Measurements from ENCODE around the gene SH2D2A. TPM values are rescaled to one million over a fixed set of nuclear protein-coding genes. Genes with fewer than 3 reads are reported as not detected.
A peak's percentile ranks its signal among the peaks of the same experiment; 100 is the strongest.

The SH2D2A gene
- total and polyA plus RNA-seq, 4 donors, result 1.1 to 3.0 (median 2.0) TPM

DNA sequence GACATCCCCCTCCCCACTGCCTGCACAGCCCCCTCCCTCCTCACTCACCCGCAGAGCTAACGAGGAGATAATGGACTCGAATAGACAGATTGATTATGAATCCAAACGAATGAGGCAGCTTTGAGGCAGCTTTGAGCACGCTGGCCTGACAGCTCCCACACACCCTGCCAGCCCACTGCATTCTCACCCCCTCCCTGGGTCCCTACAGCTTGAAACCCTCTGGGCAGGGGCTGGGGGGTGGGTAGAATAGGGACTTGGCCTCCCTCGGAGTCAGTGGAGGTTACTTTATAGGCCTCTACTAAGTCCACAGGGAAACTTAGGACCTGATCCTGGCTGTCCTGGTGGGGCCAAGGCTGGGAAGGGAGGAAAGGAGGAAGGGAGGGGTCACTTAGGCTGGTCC, 45.9 kb upstream of the SH2D2A start:
- Histone ChIP-seq H3K27me3 (ENCODE audit: control insufficient read depth in 3 of 3, insufficient read depth in 3 of 3, low read length in 2 of 3) (peaks cover 6 to 71% (median 36%) of the 10 kb centered on the region in 3 donors), H3K9ac (ENCODE audit: insufficient read depth in 1 of 2, low read length in 2 of 2) (no peak overlapping the region), H3K36me3 (ENCODE audit: control insufficient read depth in 4 of 4, insufficient read depth in 4 of 4, low read length in 4 of 4) (no peaks in the 10 kb centered on the region), H3K4me1 (ENCODE audit: control insufficient read depth in 5 of 5, insufficient read depth in 5 of 5, low read length in 5 of 5) (peaks cover 0 to 39% (median 7%) of the 10 kb centered on the region in 5 donors), H3K9me3 (ENCODE audit: control insufficient read depth in 4 of 4, insufficient read depth in 3 of 4, low read length in 3 of 4) (peaks cover 0 to 4% (median 0%) of the 10 kb centered on the region in 4 donors), H3K27ac (ENCODE audit: low read depth in 1 of 2, low read length in 1 of 2) (no peak overlapping the region), H3K4me3 (no peak overlapping the region)
- DNase-seq, result peak in 1 of 3 donors; percentile 29
- TF ChIP-seq, protein P1, sequence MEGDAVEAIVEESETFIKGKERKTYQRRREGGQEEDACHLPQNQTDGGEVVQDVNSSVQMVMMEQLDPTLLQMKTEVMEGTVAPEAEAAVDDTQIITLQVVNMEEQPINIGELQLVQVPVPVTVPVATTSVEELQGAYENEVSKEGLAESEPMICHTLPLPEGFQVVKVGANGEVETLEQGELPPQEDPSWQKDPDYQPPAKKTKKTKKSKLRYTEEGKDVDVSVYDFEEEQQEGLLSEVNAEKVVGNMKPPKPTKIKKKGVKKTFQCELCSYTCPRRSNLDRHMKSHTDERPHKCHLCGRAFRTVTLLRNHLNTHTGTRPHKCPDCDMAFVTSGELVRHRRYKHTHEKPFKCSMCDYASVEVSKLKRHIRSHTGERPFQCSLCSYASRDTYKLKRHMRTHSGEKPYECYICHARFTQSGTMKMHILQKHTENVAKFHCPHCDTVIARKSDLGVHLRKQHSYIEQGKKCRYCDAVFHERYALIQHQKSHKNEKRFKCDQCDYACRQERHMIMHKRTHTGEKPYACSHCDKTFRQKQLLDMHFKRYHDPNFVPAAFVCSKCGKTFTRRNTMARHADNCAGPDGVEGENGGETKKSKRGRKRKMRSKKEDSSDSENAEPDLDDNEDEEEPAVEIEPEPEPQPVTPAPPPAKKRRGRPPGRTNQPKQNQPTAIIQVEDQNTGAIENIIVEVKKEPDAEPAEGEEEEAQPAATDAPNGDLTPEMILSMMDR (IDR thresholded peaks at IDR 0.05; ENCODE audit: control extremely low read depth, extremely low read depth), result no peak
- no peak for ATAC-seq (ENCODE audit: insufficient read depth, low FRiP score)
- 81 to 82% methylated on average over 6 of the region's 6 CpGs for WGBS, 2 donors

DNA sequence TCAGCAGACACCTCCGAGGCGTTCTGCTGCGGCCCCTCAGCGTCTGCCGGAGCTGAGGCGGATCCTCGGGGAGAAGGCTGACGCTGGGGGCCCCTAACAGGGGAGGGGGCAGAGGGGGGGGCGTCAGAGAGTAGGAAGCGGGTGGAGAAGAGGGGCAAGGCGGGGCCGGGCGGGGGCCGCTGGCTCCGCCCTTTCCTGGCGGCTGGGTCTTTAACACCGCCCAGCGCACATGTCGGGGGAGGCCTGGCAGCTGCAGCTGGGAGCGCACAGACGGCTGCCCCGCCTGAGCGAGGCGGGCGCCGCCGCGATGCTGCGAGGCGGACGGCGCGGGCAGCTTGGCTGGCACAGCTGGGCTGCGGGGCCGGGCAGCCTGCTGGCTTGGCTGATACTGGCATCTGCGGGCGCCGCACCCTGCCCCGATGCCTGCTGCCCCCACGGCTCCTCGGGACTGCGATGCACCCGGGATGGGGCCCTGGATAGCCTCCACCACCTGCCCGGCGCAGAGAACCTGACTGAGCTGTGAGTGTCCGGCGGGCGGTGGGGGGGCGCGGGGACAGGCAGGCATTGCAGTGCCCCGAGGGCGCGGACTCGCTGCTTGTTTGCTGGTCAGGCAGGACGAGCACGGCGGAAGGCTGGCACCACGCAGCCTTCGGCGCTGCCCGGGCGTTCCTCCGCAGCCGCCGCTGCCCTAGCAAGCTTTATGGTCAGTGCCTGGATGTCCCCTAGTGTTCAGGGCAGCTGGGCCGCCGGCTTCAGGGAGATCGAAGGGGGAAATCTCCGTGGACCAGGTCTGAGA, 44.2 kb upstream of the SH2D2A start, which contains the start of gene NTRK1:
Gene NTRK1 (plus strand): TSS at position 238 of the 796 bp plus-strand sequence. CDS start 70 bp downstream, at position 308.
- Histone ChIP-seq H3K4me1 (ENCODE audit: control insufficient read depth in 5 of 5, insufficient read depth in 5 of 5, low read length in 5 of 5) (peaks cover 0 to 33% (median 6%) of the 10 kb centered on the region in 5 donors), H3K36me3 (ENCODE audit: control insufficient read depth in 4 of 4, insufficient read depth in 4 of 4, low read length in 4 of 4) (no peaks in the 10 kb centered on the region), H3K27me3 (ENCODE audit: control insufficient read depth in 3 of 3, insufficient read depth in 3 of 3, low read length in 2 of 3) (peaks cover 6 to 85% (median 39%) of the 10 kb centered on the region in 3 donors), H3K9ac (ENCODE audit: insufficient read depth in 1 of 2, low read length in 2 of 2) (no peak within 1 kb of the TSS), H3K9me3 (ENCODE audit: control insufficient read depth in 4 of 4, insufficient read depth in 3 of 4, low read length in 3 of 4) (peaks cover 0 to 4% (median 0%) of the 10 kb centered on the region in 4 donors), H3K27ac (ENCODE audit: low read depth in 1 of 2, low read length in 1 of 2) (no peak within 1 kb of the TSS), H3K4me3 (no peak within 1 kb of the TSS)
- ATAC-seq (ENCODE audit: insufficient read depth, low FRiP score), result no peak
- TF ChIP-seq, protein P1 (IDR thresholded peaks at IDR 0.05; ENCODE audit: control extremely low read depth, extremely low read depth), result no peak
- WGBS, 2 donors, result 2 to 3% methylated on average over 54 to 69 of the region's 69 CpGs
- peak; percentile 44 to 58 (median 46) for DNase-seq

DNA sequence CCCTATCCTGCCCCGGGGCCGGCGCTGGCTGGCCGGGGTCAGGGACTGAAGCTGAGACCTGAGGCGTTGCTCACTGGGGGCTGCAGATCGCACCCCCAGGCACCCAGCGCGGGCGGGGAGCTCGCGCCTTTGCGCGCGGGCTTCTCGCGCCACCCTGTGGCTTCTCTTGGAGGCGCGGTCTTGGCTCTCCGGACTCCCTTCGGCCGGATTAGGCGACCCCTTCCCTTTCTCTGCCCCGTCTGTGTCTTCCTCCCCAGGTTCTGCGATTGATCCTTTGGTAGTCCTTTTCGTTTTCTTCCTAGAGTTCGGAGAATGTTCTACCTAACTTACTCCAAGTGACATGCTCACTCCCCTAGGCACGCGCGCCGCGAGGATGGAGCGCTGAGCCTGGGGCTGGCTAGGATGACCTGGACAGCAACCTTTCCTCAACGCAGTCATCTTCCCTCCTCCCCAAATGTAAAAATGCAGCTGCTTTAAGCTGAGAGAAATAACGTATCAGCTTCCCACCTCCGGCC, 43.5 kb upstream of the SH2D2A start:
- no peak for ATAC-seq (ENCODE audit: insufficient read depth, low FRiP score)
- H3K4me1 ChIP-seq (ENCODE audit: control insufficient read depth in 5 of 5, insufficient read depth in 5 of 5, low read length in 5 of 5), result peaks cover 0 to 33% (median 6%) of the 10 kb centered on the region in 5 donors
- H3K9me3 ChIP-seq (ENCODE audit: control insufficient read depth in 4 of 4, insufficient read depth in 3 of 4, low read length in 3 of 4), result peaks cover 0 to 4% (median 0%) of the 10 kb centered on the region in 4 donors
- 1 to 2% methylated on average over 35 of the region's 35 CpGs for WGBS, 2 donors
- peaks cover 6 to 78% (median 39%) of the 10 kb centered on the region in 3 donors for H3K27me3 ChIP-seq (ENCODE audit: control insufficient read depth in 3 of 3, insufficient read depth in 3 of 3, low read length in 2 of 3)
- H3K4me3 ChIP-seq, result no peak overlapping the region
- H3K9ac ChIP-seq (ENCODE audit: insufficient read depth in 1 of 2, low read length in 2 of 2), result no peak overlapping the region
- TF ChIP-seq, protein P1 (IDR thresholded peaks at IDR 0.05; ENCODE audit: control extremely low read depth, extremely low read depth), result peak; percentile 34
- no peaks in the 10 kb centered on the region for H3K36me3 ChIP-seq (ENCODE audit: control insufficient read depth in 4 of 4, insufficient read depth in 4 of 4, low read length in 4 of 4)
- peak in 2 of 3 donors; percentile 48 to 51 for DNase-seq
- H3K27ac ChIP-seq (ENCODE audit: low read depth in 1 of 2, low read length in 1 of 2), result no peak overlapping the region

Data from lung (tissue), 12 donors.